NCI-H1105 treated with DMSO at 0.1 percent for 48 hours (cell line): ENCODE measurements around the gene MAL.
"Not testable (repeated sequence)": the region's sequence is repeated elsewhere in the genome, so short reads cannot be mapped to it uniquely, and the experiment has no call there.

ENCODE experiments used
- DNase-seq: peaks from one replicate; lab custom pipeline; 2025; lab: John Stamatoyannopoulos, UW

MAL gene

DNA sequence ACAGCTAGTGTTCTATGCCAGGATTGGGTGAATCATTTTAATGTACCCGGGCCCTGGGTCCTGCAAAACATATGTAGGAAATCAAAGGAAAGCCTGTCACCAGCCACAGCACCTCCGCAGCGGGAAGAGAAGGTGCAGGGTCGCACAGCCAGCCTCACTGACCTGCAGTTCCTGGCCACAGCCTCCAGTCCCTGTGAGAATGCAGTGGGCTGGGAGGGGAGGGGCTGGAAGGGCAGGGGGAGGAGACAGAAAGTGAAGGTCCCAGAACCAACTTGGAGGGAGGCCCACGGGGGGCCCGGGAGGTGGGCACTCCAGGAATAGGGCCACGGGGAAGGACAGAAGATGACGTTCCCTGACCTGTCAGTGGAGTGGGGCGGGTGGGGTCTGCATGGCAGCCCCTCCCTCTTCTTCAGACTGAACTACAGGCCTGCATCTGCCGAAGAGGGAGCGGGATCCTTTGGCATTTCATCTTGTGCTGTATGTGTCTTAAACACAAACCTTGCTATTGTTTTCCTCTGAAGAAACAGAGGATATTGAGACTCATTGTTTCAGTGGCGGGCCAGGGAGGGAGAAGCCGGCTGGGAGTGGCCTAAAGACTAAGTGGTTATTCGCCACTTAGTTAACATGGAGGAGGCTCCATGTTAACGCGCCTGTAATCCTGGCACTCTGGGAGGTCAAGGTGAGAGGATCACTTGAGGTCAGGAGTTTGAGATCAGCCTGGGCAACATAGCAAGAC is 7.5 kb downstream of the MAL start:
- no peak for DNase-seq

GRCh38 chr2:95034221-95034620 is 8.7 kb downstream of the MAL start:
- no peak for DNase-seq

GRCh38 chr2:95034818-95035217 is 9.3 kb downstream of the MAL start:
- DNase-seq, result no peak

DNA sequence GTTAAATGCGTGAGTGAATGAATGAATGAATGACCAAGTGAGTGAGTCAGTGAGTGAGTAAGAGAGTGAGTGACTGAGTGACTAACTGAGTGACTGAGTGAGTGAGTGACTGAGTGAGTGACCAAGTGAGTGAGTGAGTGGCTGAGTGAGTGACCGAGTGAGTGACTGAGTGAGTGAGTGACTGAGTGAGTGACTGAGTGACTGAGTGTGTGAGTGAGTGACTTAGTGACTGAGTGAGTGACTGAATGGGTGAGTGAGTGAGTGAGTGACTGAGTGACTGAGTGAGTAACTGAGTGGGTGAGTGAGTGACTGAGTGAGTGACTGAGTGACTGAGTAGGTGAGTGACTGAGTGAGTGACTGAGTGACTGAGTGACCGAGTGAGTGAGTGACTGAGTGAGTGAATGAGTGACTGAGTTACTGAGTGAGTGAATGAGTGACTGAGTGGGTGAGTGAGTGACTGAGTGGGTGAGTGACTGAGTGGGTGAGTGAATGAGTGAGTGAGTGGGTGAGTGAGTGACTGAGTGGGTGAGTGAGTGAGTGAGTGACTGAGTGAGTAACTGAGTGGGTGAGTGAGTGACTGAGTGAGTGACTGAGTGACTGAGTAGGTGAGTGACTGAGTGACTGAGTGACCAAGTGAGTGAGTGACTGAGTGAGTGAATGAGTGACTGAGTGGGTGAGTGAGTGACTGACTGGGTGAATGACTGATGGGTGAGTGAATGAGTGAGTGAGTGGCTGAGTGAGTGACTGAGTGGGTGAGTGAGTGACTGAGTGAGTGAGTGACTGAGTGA is 11.3 kb downstream of the MAL start:
- DNase-seq, result no peak

GRCh38 chr2:95037384-95037839 is 11.9 kb downstream of the MAL start:
- DNase-seq, result no peak

- DNase-seq, result not testable (repeated sequence)
Observed at GRCh38 chr2:95037841-95038585, 12.5 kb downstream of the MAL start.

- DNase-seq, result no peak
Observed at GRCh38 chr2:95038635-95039298, 13.3 kb downstream of the MAL start.

DNA sequence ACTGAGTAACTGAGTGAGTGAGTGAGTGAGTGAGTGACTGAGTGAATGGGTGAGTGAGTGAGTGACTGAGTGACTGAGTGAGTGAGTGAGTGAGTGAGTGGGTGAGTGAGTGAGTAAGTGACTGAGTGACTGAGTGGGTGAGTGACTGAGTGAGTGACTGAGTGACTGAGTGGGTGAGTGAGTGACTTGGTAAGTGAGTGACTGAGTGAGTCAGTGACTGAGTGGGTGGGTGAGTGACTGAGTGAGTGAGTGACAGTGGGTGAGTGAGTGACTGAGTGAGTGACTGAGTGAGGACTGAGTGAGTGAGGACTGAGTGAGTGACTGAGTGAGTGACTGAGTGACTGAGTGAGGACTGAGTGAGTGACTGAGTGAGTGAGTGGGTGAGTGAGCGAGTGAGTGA is 13.9 kb downstream of the MAL start:
- DNase-seq, result no peak

DNA sequence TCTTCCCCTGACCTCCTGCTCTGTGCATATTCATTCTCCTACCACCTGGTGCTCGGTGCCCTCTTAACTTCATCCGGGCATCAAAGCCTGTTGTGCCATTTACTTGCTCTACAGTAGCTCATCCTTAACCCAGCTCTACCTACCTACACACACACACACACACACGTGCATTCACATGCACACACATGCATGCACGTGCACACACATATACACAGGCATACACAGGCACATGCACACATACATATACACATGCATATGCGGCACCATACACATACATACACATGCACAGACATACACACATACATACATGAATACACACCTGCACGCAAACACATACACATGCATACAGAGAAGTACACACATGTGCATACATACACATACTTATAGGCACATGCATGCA is 14.5 kb downstream of the MAL start:
- DNase-seq, result no peak

DNA sequence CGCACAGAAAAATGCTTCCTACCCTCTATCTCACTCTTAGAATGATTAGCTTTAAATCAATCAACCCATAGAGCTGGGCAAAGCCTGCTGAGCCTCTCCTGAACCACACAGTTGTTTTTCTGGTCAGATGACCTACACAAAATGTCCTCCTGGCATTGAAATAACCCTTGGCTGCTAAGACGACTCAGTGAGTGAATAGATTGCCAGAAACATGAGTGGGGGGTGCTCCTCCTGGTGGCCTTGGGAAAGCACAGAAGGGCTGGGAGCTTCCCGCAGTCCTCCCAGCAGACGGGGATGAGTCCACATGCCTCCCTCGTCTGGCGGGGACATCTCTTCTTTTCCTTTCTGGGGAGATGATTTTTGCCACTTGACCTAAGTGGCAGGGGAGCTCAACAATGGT is 14.9 kb downstream of the MAL start:
- no peak for DNase-seq

DNA sequence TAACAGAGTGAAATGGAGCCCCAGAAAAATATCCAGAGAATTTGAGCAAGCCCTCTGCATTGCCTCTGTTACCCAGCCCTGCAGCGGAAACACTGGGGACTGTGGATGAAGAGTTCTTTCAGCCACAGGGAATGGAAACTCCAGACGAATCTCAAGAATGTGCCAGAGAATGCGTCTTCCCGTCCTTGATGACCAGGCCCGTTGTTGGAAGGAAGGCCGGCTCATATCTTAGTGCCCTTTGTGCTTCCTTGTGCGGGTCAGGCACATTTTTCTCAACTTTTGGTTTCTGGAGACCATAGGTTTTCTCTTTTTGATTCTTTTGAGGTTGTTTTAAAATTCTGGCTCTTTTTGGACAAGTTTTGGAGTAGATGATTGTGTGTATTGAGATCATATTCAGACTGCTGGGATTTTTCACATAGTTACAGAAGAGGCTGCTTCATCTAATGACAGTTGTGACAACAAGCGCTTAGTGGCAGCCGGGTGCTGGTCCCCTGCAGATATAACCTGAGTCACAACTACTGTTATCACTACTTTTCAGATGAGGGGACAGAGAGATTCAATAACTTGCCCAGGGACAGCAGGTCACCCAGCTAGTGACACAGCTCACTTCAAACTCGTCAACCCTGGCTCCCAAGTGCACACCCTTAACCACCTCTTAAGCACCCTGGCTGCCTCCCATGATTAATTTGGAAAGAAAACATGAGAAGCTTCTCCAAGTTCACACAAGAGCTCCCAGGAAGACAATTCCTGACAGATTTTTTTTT is 15.7 kb downstream of the MAL start:
- DNase-seq, result no peak

GRCh38 chr2:95041824-95042442 is 16.4 kb downstream of the MAL start:
- no peak for DNase-seq

- DNase-seq, result no peak
Observed at GRCh38 chr2:95042472-95043271, 17.2 kb downstream of the MAL start.

- peak; percentile 64 for DNase-seq
Observed at GRCh38 chr2:95043300-95044093, 18.0 kb downstream of the MAL start.

- no peak for DNase-seq
Observed at GRCh38 chr2:95044601-95045000, 19.1 kb downstream of the MAL start.

DNA sequence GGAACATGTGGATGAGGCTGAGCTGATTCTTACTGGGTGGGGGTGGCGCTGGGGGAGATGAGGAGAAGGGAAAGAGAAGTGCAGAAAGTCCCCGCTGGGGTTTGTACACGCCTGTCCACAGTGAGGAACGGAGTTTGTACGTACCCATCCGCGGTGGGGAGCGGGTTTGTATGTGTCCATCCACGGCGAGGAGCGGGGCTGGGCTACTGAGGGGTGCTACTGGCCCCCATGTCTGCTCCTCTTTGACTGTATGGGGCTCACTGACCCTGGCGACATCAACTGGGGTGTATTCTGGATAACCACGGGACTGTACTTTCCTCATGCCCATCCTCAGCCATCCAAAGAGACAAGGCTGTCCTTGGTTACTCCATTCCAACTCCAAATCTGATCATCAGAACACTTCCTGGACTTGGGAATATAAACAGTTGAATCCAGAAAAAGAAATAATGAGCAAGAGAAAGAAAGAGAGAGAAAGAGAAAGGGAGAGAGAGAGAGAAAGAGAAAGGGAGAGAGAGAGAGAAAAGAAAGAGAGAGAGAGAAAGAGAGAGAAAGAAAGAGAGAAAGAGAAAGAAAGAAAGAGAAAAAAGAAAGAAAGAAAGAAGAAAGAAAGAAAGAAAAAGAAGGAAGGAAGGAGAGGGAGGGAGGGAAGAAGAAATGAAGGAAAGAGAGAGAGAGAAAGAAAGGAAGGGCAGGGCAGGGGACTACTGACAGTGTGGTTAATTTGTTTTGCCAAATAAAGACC is 21.0 kb downstream of the MAL start:
- no peak for DNase-seq

DNA sequence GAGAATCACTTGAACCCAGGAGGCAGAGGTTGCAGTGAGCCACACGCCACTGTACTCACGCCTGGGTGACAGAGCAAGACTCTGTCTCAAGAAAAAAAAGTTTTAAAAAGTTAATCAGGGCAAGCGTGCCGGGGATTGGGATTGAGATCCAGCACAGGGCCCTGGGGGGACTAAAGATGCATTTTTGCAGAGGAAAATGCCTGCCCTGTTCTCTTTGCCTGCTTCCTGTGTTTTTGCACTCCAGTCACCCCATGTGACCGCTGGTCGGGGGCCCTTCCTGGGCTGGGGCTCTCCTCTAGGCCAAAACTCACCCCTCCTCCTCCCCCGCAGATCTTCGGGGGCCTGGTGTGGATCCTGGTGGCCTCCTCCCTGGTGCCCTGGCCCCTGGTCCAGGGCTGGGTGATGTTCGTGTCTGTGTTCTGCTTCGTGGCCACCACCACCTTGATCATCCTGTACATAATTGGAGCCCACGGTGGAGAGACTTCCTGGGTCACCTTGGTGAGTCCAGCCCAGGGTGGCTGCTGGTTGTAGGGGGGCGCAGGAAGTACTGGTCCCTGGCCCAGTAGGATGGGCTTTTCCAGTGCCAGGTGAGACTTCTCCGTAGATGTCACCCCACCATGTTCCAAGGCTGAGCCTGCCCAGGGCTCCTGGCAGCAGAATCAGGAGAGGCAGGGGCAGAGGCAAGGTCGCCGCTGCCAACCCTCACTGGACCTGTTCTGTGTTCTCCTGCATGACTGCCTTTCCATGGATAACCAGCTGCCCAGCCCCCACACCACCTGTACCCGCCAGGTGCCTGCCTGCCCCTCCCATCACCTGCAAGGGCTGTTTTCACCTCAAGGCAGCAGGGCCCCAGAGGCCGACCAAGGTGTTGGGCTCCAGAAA is 22.4 kb downstream of the MAL start:
- DNase-seq, result peak; percentile 24
